HS-5 (cell line): ENCODE measurements around the gene TMEM33.
A peak's percentile ranks its signal among the peaks of the same experiment; 100 is the strongest.

Experiments
- DNase-seq: peaks from one replicate; pipeline ENCODE4 v3.0.0-alpha.2; 2012; ENCODE audit warnings: low read depth

TMEM33 gene

DNA sequence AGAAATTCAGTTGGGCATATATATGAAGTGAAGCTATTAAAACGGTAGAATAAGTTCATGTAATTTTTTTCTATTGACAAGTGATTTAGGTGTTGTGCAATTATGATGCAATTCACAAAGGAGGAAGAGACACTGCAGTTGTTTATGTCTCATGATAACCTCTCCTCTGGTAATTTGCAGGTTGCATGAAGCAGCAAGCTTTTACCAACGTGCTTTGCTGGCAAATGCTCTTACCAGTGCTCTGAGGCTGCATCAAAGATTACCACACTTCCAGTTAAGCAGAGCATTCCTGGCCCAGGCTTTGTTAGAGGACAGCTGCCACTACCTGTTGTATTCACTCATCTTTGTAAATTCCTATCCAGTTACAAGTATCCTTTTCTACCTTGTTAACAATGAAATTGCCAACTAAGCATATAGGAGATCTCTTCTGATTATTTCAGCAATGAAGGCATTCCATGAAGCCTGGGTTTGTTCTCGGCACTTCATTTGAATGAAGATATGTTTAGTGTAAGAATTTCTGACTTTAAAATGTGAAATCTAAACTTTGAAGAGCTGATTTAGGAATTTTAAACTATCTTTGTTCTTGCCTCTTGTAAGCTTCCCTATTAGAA is 3.9 kb downstream of the TMEM33 start:
- no peak for DNase-seq

DNA sequence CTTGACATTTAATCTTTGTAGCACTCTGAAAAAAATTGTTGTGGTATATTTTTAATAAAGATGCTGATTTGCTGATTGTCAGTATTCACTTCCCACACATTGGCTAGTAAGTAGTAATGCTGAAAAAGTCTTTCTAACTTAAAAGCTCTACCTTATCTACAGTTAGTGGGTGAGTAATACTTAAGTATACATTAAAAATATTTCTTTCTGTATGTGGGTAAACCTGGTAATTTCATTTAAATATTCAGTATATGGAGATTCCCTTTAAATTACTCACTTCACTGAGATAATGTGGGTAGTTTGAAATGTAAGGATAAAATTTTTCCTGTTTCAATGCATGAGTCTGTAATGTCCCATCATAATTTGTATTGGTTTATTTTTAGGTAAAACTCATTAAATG is 5.6 kb downstream of the TMEM33 start:
- no peak for DNase-seq

DNA sequence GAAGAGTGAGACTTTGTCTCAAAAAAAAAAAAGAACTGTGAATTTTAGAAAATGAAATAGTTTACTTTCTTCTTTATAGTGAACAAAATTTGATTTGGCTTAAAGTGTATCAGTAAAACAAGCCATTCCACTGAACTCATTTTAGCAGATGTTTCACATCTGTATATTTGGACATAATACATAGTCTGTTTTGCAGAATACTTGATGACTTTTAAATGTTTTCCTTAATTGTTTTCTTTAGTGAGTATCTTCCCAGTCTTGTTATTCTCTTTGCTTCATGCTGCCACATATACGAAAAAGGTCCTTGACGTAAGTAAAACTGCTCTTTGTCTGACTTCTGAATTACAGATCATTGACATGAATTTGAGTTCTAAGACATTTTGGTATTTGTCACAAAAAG is 8.3 kb downstream of the TMEM33 start:
- DNase-seq, result no peak

DNA sequence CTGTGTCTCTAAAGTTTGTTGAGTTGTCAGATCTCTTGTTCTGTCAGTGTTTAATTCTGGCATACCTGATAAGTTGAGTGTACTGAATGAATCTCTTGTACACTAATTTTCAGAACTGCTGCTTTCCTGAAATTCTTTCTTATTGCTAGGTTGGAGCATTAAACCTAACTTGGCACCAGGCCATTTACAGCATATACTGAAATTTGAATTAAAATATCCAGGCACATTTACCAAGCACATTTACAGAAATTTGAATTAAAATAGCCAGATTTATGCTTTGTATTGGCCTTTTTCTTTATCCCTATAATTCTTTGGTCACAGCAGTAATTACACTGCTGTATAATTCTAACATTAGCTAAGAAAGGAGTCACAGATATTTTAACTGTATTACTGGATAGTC is 8.9 kb downstream of the TMEM33 start:
- DNase-seq, result no peak

DNA sequence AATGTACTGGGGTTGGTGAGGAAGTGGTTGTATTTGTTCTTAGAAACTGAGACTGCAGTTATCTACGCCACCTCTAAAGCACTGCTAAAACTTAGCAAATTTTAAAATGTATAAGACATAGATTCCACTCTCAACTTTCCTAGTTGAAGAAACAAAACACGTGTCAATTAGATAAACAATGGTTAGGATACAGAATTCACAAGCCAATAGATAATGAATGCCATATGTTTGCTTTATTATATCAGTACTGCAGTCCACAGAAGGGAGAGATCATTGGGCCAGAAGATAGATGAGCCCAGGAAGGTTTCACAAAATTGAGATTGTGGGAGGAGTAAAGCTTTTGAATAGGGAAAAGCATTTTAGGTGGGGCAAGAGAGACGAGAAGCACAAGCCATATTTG is 14.3 kb downstream of the TMEM33 start:
- DNase-seq, result no peak

DNA sequence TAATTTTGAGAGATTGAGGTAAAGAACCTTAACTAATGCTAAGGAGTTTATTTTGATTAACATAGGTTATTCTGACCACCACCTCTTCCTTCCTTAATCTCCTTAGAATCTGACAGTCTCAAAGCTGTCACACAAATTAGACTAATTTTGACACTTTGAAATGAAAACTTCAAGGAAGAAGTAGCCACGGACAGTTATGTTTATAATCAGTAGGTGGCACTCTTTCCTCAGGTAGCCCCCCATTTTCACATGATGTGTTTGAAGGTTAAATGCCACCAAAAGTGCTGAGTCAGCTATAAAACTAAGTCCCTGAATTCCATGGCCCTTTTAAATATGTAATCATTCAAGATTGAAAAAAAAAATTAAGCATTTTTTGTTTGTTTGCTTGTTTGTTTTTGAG is 22.4 kb downstream of the TMEM33 start:
- no peak for DNase-seq

DNA sequence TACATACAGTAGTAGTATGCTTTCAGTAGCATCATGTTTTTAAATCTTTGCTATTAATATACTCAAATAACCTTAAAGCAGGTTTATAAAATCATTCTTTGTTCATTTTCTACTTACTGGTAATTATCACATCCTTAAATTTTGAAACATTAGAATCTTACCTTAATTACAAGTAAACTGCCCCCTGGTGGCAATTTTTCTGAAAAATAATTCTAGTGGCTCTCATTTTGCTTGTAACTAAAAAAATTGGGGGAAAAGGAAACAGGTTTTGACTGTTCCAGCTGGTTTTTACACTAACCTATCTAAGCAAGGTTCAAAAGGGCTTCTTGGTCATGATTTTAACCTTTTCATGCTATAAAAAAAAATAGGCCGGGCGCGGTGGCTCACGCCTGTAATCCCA is 27.9 kb downstream of the TMEM33 start:
- DNase-seq, result no peak

DNA sequence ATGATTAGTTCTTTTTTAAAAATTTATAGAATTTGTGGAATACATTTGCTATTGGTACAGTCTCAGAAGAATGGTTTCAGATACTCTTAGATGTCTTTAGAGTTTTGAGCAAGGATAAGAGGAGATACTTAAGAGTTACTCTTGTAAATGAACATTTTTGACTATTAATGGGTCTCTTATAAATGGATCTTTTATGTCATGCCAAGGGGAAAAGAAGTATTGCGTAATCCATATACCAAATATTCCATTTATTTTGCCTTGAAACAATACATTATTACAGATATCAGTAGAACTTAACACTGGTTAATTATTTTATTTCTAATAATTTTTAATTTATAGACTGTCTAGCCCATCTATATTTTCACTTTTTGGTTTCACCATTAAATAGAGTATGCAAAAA is 29.2 kb downstream of the TMEM33 start:
- no peak for DNase-seq

DNA sequence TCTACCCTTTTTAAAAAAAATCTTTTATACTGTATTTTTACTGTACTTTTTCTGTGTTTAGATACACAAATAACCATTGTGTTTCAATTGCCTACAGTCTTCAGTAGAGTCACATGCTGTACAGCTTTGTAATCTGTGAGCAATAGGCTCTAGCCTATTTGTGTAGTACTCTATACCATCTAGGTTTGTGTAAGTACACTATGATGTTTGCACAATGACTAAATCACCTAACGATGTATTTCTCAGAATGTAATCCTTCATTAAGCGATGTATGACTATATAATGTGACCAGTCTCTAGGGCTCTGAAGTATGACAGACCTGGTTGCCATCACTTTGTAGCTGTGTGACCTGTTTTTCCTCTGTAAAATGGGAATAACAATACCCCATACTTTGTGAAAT is 32.2 kb downstream of the TMEM33 start:
- DNase-seq, result no peak

DNA sequence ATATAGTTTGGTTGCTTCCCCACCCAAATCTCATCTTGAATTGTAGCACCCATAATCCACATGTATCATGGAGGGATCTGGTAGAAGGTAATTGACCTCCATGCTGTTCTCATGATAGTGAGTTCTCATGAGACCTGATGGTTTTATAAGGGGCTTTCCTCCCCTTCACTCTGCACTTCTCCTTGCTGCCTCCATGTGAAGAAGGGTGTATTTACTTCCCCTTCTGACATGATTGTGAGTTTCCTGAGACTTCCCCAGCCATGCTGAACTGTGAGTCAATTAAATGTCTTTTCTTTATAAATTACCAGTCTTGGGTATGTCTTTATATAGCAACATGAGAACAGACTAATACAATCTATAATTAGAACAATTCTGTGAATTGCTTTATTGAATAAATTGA is 34.4 kb downstream of the TMEM33 start:
- DNase-seq, result no peak

DNA sequence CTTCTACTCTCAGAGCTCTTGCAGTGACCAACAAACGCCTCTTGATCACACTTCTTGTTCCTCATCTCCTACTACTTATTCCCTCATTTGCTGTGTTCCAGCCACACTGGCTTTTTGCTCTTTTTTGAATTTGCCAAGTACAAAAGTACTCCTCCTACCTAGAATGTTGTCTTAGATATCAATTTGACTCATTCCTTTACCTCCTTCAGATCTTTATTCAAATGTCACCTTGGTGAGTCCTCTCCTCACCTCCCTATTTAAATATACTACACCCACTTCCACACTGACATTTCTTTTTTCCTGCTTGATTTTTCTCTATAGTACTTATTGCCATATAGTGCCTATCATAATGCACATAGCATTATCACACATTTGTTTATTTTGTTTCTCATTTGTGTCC is 40.1 kb downstream of the TMEM33 start:
- no peak for DNase-seq

DNA sequence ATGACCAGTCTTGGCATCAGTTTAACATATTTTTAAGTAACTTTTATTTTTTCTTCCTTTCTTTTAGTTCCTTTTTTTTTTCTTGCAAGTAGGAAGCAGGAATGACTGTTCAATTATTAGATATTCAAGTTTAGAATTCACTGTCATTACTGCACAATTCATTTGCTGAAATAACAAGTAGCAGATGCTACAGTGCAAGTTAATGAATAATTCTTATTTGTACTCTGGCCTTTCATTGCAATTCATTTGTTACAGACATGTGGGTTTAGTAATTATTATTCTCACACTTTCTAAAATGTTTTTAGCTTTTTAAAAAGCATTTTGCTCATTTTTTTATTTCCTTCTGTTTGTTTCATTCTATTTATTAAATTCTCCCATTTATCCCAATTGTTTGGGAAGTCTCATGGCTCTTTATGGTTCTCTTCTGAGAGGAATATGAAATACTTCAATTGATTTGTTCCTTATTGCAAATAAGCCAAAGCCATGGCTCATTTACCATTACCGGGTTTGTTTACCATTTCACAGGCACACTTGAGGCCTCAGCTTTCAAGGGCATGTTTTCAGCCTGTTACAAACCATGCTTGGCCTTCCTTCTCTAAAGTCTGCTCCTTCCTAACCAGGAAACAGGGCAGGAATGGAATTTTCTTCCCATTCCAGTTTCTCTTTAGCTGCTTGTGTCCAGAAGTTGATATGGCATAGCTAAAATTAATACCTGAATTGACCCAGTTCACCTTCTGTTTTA is 41.7 kb downstream of the TMEM33 start:
- no peak for DNase-seq

DNA sequence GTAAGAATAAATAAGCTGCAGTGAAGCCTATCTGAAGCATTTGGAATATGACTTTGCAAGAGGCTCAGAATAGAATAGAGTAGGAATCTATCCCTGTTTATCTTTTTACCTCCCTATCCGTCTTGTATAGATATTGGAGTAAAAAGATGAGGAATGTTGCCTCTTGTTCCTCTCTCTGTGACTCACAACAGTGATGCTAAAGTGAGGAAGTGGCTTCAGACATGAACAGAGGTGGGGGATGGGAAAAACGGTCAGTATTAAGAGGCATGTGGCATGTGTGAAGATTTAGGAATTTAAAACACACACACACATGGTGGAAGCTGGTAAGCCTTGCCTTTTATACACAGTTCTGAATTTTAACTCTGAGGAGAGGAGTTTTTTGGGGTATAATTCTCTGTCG is 42.5 kb downstream of the TMEM33 start:
- peak; percentile 29 for DNase-seq

DNA sequence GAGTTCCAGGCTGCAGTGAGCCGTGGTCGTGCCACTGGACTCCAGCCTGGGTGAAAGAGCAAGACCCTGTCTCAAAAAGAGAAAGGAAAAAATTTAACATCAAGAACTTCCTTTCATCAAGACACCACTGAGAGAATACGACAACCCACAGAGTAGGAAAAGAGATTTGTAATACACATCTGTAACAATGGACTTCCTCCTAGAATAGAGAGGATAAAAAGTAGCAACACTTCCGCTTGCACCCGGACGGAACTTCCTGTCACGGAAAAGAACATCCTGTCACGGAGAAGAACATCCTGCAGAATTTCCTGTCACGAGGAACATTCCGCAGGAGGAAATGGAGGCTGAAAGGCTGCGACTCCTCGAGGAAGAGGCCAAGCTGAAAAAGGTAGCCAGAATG is 46.2 kb downstream of the TMEM33 start, which contains the start of gene DCAF4L1:
DCAF4L1 (plus strand) TSS at position 301 of the 400 bp plus-strand sequence; CDS start at position 338, 37 bp downstream.
- no peak for DNase-seq

DNA sequence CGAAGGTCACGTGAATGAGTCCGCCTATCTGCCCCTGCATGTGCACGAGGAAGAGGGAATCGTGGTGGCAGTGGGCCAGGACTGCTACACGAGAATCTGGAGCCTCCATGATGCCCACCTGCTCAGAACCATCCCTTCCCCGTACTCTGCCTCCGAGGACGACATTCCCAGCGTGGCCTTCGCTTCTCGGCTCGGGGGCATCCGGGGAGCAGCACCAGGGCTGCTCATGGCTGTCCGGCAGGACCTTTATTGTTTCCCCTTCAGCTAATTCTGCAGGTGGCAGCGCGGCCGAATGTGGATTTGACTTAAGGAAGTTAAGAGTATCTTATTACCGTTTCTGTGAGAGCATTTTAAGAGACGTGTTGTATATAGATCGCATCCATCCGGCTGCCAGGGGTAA is 47.5 kb downstream of the TMEM33 start:
- DNase-seq, result no peak

DNA sequence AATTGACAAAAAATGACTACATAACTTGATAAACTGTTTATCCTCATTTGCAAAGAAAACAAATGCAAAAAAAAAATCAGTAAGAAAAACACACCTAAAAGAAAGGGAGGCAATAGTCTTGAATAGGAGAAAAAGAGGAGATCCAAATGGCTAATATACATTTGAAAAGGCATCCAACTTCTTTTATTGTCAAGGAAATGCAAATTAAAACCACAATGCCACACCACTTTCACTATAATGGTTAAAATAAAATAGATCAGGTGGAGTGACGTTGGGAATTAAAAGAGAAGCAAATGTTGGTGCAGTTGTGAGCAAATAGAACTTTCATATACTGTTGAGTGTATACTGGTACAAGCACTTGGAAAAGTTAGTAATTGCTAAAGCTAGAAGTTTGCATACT is 49.9 kb downstream of the TMEM33 start:
- DNase-seq, result no peak

DNA sequence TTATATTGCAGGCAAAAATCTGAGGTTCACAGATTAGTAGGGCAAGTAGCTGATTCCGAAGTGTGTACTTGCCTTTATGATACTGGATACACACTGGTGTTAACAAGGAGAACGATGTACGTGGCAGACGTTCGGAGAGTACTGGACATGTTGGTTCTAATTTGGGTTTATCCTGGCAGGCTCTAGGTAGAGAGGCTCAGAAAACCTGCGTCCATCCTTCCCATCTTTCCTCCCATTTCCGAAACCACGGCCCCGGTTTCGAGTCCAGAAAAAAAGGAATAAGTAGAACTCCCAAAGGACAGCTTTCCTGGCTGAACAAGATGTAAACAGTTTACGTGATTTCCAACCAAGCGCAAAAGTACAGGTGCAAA is 54.8 kb downstream of the TMEM33 start:
- DNase-seq, result no peak

DNA sequence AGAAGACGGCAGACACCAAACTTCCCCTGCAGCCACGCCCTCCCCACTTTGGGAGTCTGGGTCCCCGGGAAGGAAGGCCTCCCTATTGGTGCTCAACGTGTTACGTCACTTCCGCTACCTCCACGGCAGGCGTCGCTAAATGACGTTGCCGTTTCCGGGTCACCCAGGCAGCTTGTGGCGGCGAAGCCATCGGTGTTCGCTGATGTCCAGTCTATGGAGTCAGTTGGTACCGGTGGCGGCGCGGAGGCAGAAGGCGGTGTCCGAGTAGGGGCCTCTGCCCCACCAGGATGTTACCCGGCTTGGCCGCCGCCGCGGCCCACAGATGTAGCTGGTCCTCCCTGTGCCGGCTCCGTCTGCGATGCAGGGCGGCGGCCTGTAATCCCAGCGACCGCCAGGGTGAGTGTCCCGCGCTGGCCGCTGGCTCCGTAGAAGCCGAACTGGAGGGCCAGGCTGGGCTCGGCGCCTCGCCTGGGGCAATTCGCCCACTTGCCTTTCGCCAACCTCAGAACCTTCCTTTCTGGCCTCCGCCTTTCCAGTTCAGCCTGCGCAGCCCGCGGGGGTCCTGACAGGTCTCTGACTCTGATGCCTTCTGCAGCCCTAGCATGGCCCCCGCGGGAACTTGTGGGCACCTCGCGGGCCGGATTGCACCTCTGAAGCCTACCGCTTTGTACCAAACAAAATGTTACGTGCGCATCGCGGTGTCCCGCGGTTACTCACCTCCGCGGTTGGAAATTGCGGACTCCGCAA is 55.3 kb downstream of the TMEM33 start, which contains the start of gene SLC30A9:
SLC30A9 (plus strand) TSS at position 166 of the 747 bp plus-strand sequence; CDS start at position 288, 122 bp downstream.
- peak; percentile 74 for DNase-seq

DNA sequence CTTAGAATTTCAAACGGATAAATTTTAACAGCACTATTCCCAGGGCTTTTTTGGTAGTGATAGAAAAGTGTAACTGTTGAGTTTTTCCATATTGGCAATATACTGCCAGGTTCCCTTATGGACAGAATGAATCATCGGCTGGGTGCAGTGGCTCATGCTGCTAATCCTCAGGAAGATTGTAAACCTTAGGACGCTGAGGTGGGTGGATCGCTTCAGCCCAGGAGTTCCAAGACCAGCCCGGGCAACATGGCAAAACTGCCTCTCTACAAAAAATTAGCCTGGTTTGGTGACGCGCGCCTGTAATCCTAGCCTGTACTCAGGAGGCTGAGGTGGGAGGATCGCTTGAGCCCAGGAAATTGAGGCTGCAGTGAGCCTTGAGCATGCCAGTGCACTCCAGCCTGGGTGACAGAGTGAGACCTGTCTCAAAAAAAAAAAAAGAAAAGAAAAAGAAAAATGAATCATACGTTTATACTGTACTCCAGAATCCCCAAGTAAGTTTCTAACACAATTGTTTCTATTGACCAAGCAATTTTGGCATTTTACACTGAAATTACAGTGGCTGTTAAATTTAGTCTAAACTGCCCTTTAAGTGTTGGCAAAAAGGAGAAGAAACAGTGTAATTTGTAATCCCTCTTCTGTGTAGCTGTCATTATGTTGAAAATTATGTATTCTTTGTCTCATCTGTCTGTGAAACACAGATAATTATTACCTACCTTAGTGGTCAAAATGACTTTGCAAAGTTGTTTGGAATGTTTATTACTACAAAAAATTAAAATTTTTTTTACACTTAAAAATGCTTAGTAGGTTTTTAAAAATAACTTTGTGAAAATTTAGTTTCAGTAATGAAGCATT is 56.9 kb downstream of the TMEM33 start:
- no peak for DNase-seq

DNA sequence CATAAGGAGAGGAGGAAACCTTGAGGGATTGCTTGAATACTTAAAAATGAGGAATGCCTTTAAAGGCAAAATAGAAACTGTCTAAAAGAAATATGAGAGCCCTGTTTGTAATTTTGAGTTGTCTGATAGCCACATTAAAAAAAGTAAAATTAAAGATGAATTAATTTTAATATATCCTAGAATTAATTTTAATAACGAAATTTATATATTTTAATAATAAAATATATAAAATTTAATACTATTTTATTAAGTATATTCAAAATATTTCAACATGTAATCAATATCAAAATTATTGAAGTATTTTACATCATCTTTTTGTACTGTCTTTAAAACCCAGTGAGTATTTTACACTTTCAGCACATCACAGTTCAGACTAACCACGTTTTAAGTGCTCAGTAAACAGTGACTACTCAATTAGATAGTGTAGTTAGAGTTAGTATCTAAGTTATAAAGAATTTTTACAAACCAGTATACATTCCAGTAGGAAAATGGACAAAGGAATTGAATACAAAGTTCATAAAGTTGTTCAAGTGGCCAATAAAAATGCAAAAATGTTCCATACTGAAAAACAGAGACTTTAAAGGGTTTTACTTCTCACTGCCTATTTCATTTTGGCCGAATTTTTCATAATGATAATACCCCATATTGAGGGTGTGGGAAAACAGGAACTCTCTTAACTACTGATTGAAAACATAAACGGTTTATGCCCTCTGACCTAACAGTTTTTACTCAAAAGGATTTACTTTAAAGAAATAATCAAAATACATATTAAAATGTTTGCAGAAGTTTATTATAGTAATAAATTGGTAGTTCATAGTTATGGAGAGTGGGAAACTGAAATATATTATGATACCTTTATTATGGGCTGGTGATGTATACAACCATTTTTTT is 58.0 kb downstream of the TMEM33 start:
- no peak for DNase-seq

DNA sequence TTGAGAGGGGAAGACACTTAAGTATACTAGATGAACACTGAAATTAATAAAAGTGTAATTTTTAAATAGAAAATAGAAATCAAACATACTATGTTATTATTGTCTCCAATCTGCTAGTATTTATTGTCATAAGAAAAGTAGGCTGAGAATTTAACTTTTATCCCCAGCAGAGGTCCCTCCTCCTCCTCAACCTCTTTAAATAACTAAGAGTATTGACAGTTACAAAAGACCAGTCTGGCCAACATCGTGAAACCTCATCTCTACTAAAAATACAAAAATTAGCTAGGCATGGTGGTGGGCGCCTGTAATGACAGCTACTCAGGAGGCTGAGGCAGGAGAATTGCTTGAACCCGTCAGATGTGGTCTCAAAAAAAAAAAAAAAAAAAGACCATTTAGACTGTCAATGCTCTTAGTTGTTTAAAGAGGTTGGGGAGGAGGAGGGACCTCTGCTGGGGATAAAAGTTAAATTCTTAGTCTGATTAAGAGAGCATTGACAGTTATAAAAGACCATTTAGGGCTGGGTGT is 59.3 kb downstream of the TMEM33 start:
- DNase-seq, result no peak
